ENCODE measurements around the gene SPATA12.

DNA sequence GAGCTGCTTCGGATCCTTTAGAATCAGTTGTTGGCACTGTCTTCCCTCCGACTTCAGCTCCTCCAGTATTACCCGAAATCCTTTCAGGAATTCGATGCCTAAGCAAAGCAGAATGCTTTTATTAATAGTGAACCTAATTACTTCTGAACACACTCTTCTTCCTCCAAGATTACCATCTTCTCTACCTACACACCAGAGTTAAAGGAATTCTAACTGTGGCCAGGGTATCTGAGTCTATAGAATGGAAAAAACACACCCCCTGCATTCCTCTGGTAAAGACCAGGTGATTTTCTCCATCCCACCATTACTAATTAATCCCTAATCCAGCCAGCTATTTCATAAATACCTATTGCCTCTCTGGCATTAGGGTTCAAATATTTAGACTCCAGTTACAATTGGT is 49.8 kb downstream of the SPATA12 start:
- TF ChIP-seq TAF1 (IDR thresholded peaks at IDR 0.05; ENCODE audit: low read depth) = no peak
- TF ChIP-seq, protein P1, sequence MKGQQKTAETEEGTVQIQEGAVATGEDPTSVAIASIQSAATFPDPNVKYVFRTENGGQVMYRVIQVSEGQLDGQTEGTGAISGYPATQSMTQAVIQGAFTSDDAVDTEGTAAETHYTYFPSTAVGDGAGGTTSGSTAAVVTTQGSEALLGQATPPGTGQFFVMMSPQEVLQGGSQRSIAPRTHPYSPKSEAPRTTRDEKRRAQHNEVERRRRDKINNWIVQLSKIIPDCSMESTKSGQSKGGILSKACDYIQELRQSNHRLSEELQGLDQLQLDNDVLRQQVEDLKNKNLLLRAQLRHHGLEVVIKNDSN (IDR thresholded peaks at IDR 0.05) = no peak
- TF ChIP-seq EP300 (IDR thresholded peaks at IDR 0.05; ENCODE audit: borderline replicate concordance) = no peak
- TF ChIP-seq MAX (IDR thresholded peaks at IDR 0.05) = no peak
- no peak for TF ChIP-seq FOXM1 (IDR thresholded peaks at IDR 0.05; ENCODE audit: borderline replicate concordance, low read depth)
- TF ChIP-seq RAD21 (IDR thresholded peaks at IDR 0.05; ENCODE audit: low read depth) = no peak
- TF ChIP-seq EGR1 (IDR thresholded peaks at IDR 0.05) = no peak
- no peak for TF ChIP-seq NFIC (IDR thresholded peaks at IDR 0.05)
- TF ChIP-seq ZBTB7A (IDR thresholded peaks at IDR 0.05; ENCODE audit: low read depth) = no peak
- TF ChIP-seq CREB1 (IDR thresholded peaks at IDR 0.05; ENCODE audit: low read depth) = no peak
- TF ChIP-seq, protein P2, sequence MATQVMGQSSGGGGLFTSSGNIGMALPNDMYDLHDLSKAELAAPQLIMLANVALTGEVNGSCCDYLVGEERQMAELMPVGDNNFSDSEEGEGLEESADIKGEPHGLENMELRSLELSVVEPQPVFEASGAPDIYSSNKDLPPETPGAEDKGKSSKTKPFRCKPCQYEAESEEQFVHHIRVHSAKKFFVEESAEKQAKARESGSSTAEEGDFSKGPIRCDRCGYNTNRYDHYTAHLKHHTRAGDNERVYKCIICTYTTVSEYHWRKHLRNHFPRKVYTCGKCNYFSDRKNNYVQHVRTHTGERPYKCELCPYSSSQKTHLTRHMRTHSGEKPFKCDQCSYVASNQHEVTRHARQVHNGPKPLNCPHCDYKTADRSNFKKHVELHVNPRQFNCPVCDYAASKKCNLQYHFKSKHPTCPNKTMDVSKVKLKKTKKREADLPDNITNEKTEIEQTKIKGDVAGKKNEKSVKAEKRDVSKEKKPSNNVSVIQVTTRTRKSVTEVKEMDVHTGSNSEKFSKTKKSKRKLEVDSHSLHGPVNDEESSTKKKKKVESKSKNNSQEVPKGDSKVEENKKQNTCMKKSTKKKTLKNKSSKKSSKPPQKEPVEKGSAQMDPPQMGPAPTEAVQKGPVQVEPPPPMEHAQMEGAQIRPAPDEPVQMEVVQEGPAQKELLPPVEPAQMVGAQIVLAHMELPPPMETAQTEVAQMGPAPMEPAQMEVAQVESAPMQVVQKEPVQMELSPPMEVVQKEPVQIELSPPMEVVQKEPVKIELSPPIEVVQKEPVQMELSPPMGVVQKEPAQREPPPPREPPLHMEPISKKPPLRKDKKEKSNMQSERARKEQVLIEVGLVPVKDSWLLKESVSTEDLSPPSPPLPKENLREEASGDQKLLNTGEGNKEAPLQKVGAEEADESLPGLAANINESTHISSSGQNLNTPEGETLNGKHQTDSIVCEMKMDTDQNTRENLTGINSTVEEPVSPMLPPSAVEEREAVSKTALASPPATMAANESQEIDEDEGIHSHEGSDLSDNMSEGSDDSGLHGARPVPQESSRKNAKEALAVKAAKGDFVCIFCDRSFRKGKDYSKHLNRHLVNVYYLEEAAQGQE (IDR thresholded peaks at IDR 0.05; ENCODE audit: low read depth) = no peak
- TF ChIP-seq TCF12 (IDR thresholded peaks at IDR 0.05; ENCODE audit: low read depth) = no peak

All from Ishikawa (cell line).